Measurements from ENCODE around the gene TBX6.

The TBX6 gene

DNA sequence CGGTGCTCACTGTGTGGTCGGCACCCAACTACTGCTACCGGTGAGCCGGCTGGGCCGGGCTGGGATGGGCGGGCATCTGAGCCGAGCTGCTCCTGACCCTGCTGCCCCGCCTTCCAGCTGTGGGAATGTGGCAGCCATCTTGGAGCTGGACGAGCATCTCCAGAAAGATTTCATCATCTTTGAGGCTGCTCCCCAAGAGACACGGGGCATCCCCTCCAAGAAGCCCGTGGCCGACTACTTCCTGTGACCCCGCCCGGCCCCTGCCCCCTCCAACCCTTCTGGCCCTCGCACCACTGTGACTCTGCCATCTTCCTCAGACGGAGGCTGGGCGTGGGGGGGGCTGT is 6.9 kb downstream of the TBX6 start:
- TF ChIP-seq, protein P1, sequence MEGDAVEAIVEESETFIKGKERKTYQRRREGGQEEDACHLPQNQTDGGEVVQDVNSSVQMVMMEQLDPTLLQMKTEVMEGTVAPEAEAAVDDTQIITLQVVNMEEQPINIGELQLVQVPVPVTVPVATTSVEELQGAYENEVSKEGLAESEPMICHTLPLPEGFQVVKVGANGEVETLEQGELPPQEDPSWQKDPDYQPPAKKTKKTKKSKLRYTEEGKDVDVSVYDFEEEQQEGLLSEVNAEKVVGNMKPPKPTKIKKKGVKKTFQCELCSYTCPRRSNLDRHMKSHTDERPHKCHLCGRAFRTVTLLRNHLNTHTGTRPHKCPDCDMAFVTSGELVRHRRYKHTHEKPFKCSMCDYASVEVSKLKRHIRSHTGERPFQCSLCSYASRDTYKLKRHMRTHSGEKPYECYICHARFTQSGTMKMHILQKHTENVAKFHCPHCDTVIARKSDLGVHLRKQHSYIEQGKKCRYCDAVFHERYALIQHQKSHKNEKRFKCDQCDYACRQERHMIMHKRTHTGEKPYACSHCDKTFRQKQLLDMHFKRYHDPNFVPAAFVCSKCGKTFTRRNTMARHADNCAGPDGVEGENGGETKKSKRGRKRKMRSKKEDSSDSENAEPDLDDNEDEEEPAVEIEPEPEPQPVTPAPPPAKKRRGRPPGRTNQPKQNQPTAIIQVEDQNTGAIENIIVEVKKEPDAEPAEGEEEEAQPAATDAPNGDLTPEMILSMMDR (IDR thresholded peaks at IDR 0.05; ENCODE audit: unreplicated experiment in 3 of 3): no peak
- peaks cover 43% of the 10 kb centered on the region for H3K36me3 Mint-ChIP-seq (ENCODE audit: low read depth)
- H3K4me3 Mint-ChIP-seq: no peak overlapping the region
- no peaks in the 10 kb centered on the region for H3K9me3 Mint-ChIP-seq
- no peaks in the 10 kb centered on the region for H3K27me3 Mint-ChIP-seq (ENCODE audit: low read depth)
- no peak overlapping the region for H3K27ac Mint-ChIP-seq
- H3K4me1 Mint-ChIP-seq: peaks cover 5% of the 10 kb centered on the region

DNA sequence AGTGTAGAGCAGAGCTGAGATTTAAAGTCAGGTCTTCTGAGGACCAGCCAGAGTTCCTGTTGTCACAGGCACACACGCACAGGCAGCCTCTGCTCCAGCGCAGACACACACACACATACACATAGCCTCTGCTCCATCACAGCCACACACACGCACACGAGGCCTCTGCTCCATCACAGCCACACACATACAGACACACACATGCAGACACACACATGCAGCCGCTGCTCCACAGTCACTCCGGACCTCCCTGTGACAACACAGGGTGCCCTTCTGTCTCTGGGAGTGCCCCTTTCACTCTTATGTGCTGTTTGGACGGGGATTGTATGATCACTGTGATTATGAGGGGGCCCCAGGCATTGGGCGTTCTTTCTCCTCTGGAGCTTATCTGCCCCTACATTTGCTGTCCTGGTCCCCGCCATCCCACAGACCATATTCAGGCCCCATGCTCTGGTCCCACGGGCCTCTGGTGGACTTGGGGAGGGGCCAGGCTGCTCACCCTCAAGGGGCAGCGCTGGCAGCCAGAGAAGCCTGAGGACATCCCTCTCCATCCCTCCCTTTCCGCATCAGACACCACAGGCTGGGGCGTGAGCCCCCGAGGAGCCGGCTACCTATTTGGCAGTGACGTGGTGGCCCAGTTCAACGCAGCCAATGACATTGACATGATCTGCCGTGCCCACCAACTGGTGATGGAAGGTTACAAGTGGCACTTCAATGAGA is 7.5 kb downstream of the TBX6 start:
- Mint-ChIP-seq H3K27me3 (ENCODE audit: low read depth) (no peaks in the 10 kb centered on the region), H3K36me3 (ENCODE audit: low read depth) (peaks cover 48% of the 10 kb centered on the region), H3K4me3 (no peak overlapping the region), H3K9me3 (no peaks in the 10 kb centered on the region), H3K27ac (no peak overlapping the region), H3K4me1 (peaks cover 5% of the 10 kb centered on the region)
- TF ChIP-seq, protein P1 (IDR thresholded peaks at IDR 0.05; ENCODE audit: unreplicated experiment in 3 of 3): no peak

DNA sequence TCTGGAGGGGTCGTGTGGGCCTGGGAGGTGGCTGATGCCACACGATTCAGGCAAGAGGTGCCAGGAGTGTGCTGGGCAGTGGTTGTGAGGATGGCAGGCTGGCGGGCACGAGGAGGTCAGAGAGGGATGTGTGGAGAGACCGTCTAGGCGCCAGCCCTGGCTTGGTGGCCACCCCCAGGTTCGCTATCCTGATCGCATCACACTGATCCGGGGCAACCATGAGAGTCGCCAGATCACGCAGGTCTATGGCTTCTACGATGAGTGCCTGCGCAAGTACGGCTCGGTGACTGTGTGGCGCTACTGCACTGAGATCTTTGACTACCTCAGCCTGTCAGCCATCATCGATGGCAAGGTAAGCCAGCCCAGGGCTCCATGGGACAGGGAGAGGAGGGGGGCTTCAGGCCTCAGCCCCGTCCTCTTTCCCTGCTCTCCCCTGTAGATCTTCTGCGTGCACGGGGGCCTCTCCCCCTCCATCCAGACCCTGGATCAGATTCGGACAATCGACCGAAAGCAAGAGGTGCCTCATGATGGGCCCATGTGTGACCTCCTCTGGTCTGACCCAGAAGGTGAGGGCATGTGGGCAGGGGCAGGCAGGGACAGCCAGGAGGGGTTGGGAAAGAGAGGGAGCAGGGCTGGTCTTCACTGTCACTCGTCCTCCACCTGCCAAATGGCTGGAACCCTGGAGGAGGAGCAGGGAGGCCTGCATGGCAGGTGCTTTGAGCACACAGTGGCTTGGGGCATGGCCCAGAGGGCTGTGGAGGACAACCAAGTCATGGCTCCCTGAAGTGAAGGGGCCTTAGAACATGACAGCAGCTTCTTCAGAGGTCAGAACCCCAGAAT is 8.3 kb downstream of the TBX6 start:
- no peaks in the 10 kb centered on the region for H3K9me3 Mint-ChIP-seq
- no peak overlapping the region for H3K4me3 Mint-ChIP-seq
- H3K27ac Mint-ChIP-seq: no peak overlapping the region
- peaks cover 4% of the 10 kb centered on the region for H3K4me1 Mint-ChIP-seq
- TF ChIP-seq, protein P1 (IDR thresholded peaks at IDR 0.05; ENCODE audit: unreplicated experiment in 3 of 3): no peak
- H3K27me3 Mint-ChIP-seq (ENCODE audit: low read depth): no peaks in the 10 kb centered on the region
- H3K36me3 Mint-ChIP-seq (ENCODE audit: low read depth): peaks cover 52% of the 10 kb centered on the region

DNA sequence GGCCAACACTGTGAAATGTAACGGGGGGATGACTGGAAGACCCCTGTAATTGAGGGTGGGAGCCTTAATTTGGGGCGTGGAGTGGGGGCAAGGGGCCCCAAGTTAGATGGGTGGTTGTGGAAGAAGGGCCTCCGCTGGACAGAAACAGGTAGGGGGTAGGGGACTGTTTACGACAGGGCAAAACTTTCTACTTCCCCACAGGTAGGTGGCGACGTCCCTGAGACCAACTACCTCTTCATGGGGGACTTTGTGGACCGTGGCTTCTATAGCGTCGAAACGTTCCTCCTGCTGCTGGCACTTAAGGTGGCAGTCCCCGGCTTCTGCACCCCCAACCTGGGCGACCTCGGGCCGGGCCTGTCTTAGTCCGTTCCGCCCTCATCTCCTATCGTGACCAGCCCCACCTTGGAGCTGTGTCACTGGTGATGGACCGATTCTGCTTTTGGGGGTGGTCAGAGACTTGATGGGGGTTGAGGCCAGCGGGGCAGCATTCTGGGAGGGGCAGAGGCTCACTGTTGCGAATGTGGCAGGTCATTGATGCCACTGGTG is 9.1 kb downstream of the TBX6 start:
- peaks cover 53% of the 10 kb centered on the region for H3K36me3 Mint-ChIP-seq (ENCODE audit: low read depth)
- no peaks in the 10 kb centered on the region for H3K27me3 Mint-ChIP-seq (ENCODE audit: low read depth)
- TF ChIP-seq, protein P1 (IDR thresholded peaks at IDR 0.05; ENCODE audit: unreplicated experiment in 3 of 3): no peak
- H3K4me1 Mint-ChIP-seq: peaks cover 5% of the 10 kb centered on the region
- no peak overlapping the region for H3K27ac Mint-ChIP-seq
- no peaks in the 10 kb centered on the region for H3K9me3 Mint-ChIP-seq
- no peak overlapping the region for H3K4me3 Mint-ChIP-seq

DNA sequence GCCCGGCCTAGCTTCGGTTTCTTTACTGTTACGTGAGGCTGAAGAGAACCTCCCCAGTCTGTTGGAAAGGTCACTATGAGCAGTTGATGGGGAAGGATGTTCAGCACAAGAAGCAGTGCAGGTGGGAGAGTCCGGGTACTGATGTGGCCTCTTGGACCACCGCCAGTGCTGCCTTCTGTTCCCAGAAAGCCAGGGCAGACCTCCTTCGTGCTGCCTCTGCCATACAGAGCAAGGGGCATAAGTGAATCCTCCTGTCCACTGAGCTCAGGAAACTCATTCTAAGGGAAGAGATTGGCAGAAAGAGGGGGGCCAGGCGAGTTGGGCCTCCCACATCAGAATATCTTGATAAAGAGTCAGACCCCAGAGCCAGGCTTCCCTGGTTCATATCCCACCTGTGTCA is 12.2 kb downstream of the TBX6 start:
- no peaks in the 10 kb centered on the region for H3K9me3 Mint-ChIP-seq
- TF ChIP-seq, protein P1 (IDR thresholded peaks at IDR 0.05; ENCODE audit: unreplicated experiment in 3 of 3): no peak

More for the DNA sequence above, 12.2 kb downstream of the TBX6 start:
- Mint-ChIP-seq H3K27me3 (ENCODE audit: low read depth) (no peaks in the 10 kb centered on the region), H3K27ac (no peak overlapping the region), H3K36me3 (ENCODE audit: low read depth) (peaks cover 59% of the 10 kb centered on the region), H3K4me1 (peaks cover 19% of the 10 kb centered on the region), H3K4me3 (peak overlapping the region; percentile 7 to 67 (median 44))
